GM21528 (cell line): Measurements from ENCODE around the gene CTDSPL.

Source experiments
- ATAC-seq: cut with Tn5 transposase; IDR thresholded peaks from one replicate; pipeline ENCODE4 v1.9.1; 2021; ENCODE audit warnings: mild to moderate bottlenecking, moderate library complexity; ENCODE audit not compliant: unreplicated experiment, low FRiP score

The CTDSPL gene

GRCh38 chr3:38008971-38009580, 147.4 kb downstream of the CTDSPL start:
- ATAC-seq: no peak

- no peak for ATAC-seq
Measured at GRCh38 chr3:38009807-38010591, 148.3 kb downstream of the CTDSPL start.

GRCh38 chr3:38011111-38011510, 149.4 kb downstream of the CTDSPL start:
- ATAC-seq: no peak

- ATAC-seq: no peak
Measured at GRCh38 chr3:38015485-38015884, 153.8 kb downstream of the CTDSPL start.

- ATAC-seq: no peak
Measured at GRCh38 chr3:38015984-38016383, 154.3 kb downstream of the CTDSPL start.

GRCh38 chr3:38016410-38016809, 154.7 kb downstream of the CTDSPL start:
- no peak for ATAC-seq

- ATAC-seq: no peak
Measured at GRCh38 chr3:38016847-38017444, 155.3 kb downstream of the CTDSPL start.

- ATAC-seq: no peak
Measured at GRCh38 chr3:38017445-38018295, 156.0 kb downstream of the CTDSPL start.

GRCh38 chr3:38018296-38019266, 156.9 kb downstream of the CTDSPL start:
- ATAC-seq: no peak

GRCh38 chr3:38019658-38020341, 158.1 kb downstream of the CTDSPL start:
- ATAC-seq: no peak

GRCh38 chr3:38020342-38020726, 158.7 kb downstream of the CTDSPL start:
- ATAC-seq: no peak

- no peak for ATAC-seq
Measured at GRCh38 chr3:38021196-38021595, 159.5 kb downstream of the CTDSPL start.

- ATAC-seq: no peak
Measured at GRCh38 chr3:38022301-38022700, 160.6 kb downstream of the CTDSPL start.

- ATAC-seq: no peak
Measured at GRCh38 chr3:38022896-38023709, 161.4 kb downstream of the CTDSPL start.

GRCh38 chr3:38026856-38027255, 165.2 kb downstream of the CTDSPL start:
- no peak for ATAC-seq

- ATAC-seq: no peak
Measured at GRCh38 chr3:38027466-38028465, 166.1 kb downstream of the CTDSPL start.
